Measurements from ENCODE around the gene BORCS5.

DNA sequence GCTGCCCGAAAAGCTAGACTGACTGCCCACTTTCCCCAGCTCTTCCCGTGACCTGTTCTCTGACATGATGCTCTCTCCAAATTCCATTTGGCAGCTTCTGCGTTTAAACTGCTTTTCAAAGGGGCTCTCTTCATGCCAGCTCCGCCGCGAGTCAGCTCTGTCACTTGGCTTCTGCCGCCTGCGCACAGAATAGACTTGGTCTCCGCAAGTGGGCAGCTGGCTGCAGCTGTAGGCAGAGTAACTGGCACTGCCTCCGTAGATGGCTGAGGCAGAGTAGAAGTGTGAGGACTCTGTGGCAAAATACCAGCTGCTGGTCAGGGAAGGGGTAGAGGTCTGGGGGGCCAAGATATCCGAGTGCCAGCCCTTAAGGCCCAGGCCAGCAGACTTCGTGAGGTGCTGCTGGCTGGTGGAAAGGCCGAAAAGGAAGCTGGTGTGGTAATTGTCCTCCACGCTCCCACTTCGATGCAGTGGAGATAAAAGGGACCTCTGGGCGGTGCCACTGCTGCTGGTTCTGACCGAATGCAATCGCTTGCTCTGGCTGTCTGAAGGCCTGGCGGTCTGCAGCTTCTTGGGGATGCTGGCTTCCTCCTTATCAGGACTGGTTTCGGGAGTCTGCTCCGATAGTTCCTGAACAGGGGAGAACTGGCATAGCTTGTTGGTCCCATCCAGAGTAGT lies 120.1 kb downstream of the BORCS5 start:
- TF ChIP-seq, protein P1, sequence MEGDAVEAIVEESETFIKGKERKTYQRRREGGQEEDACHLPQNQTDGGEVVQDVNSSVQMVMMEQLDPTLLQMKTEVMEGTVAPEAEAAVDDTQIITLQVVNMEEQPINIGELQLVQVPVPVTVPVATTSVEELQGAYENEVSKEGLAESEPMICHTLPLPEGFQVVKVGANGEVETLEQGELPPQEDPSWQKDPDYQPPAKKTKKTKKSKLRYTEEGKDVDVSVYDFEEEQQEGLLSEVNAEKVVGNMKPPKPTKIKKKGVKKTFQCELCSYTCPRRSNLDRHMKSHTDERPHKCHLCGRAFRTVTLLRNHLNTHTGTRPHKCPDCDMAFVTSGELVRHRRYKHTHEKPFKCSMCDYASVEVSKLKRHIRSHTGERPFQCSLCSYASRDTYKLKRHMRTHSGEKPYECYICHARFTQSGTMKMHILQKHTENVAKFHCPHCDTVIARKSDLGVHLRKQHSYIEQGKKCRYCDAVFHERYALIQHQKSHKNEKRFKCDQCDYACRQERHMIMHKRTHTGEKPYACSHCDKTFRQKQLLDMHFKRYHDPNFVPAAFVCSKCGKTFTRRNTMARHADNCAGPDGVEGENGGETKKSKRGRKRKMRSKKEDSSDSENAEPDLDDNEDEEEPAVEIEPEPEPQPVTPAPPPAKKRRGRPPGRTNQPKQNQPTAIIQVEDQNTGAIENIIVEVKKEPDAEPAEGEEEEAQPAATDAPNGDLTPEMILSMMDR (IDR thresholded peaks at IDR 0.05) = no peak
- no peak for TF ChIP-seq POLR2A (IDR thresholded peaks at IDR 0.05)
